Measurements from ENCODE around the gene LMCD1.

LMCD1 gene

GRCh38 chr3:8565376-8565775 lies 63.8 kb downstream of the LMCD1 start:
- DNase-seq: no peak

- no peak for DNase-seq
These were observed 66.4 kb downstream of the LMCD1 start for GRCh38 chr3:8567784-8568575.

GRCh38 chr3:8571256-8571655 lies 69.6 kb downstream of the LMCD1 start:
- no peak for DNase-seq

- no peak for DNase-seq
These were observed 71.8 kb downstream of the LMCD1 start for GRCh38 chr3:8573342-8573926.

- DNase-seq: no peak
These were observed 72.5 kb downstream of the LMCD1 start for GRCh38 chr3:8574040-8574669.

- no peak for DNase-seq
These were observed 73.2 kb downstream of the LMCD1 start for GRCh38 chr3:8574670-8575322.

- peak; percentile 36 for DNase-seq
These were observed 73.9 kb downstream of the LMCD1 start for GRCh38 chr3:8575364-8576104.

- DNase-seq: no peak
These were observed 74.8 kb downstream of the LMCD1 start for GRCh38 chr3:8576436-8576835.

GRCh38 chr3:8576841-8577571 lies 75.4 kb downstream of the LMCD1 start:
- peak; percentile 70 for DNase-seq

- DNase-seq: no peak
These were observed 76.7 kb downstream of the LMCD1 start for GRCh38 chr3:8578282-8578681.

GRCh38 chr3:8579096-8579495 lies 77.5 kb downstream of the LMCD1 start:
- DNase-seq: no peak

GRCh38 chr3:8579943-8580342 lies 78.3 kb downstream of the LMCD1 start:
- DNase-seq: no peak

- DNase-seq: peak; percentile 19
These were observed 78.8 kb downstream of the LMCD1 start for GRCh38 chr3:8580434-8580833.

- DNase-seq: no peak
These were observed 79.8 kb downstream of the LMCD1 start for GRCh38 chr3:8581373-8581772.

- no peak for DNase-seq
These were observed 80.3 kb downstream of the LMCD1 start for GRCh38 chr3:8581806-8582445.

- DNase-seq: no peak
These were observed 83.0 kb downstream of the LMCD1 start for GRCh38 chr3:8584661-8585060.

- peak; percentile 53 for DNase-seq
These were observed 88.4 kb downstream of the LMCD1 start for GRCh38 chr3:8589880-8590556.

GRCh38 chr3:8593021-8593827 lies 91.6 kb downstream of the LMCD1 start:
- DNase-seq: no peak

- no peak for DNase-seq
These were observed 93.6 kb downstream of the LMCD1 start for GRCh38 chr3:8595252-8595651.

- no peak for DNase-seq
These were observed 94.1 kb downstream of the LMCD1 start for GRCh38 chr3:8595695-8596115.
